ENCODE measurements around the gene PSMG4. TPM values are rescaled to one million over a fixed set of nuclear protein-coding genes. Genes with fewer than 3 reads are reported as not detected.

Gene PSMG4
- total RNA-seq, 2 donors from 2014 or later, result 21.8 to 29.1 TPM

- Mint-ChIP-seq H3K36me3 (ENCODE audit: insufficient read depth in 2 of 2) (no peaks in the 10 kb centered on the region), H3K27me3 (ENCODE audit: low read depth) (no peaks in the 10 kb centered on the region), H3K4me1 (ENCODE audit: low read depth) (no peaks in the 10 kb centered on the region), H3K4me3 (no peak overlapping the region), H3K27ac (no peak overlapping the region), H3K9me3 (no peaks in the 10 kb centered on the region)
- no peak for ATAC-seq (replicated peaks in 1 of 2)
- no peak for DNase-seq
Measured at GRCh38 chr6:3293271-3294155, 34.8 kb downstream of the PSMG4 start.

GRCh38 chr6:3294396-3294795 lies 35.6 kb downstream of the PSMG4 start:
- no peak for ATAC-seq (replicated peaks in 1 of 2)
- DNase-seq, result no peak
- no peaks in the 10 kb centered on the region for H3K9me3 Mint-ChIP-seq
- no peak overlapping the region for H3K4me3 Mint-ChIP-seq
- no peaks in the 10 kb centered on the region for H3K36me3 Mint-ChIP-seq (ENCODE audit: insufficient read depth in 2 of 2)
- H3K27me3 Mint-ChIP-seq (ENCODE audit: low read depth), result no peaks in the 10 kb centered on the region
- no peak overlapping the region for H3K27ac Mint-ChIP-seq
- H3K4me1 Mint-ChIP-seq (ENCODE audit: low read depth), result no peaks in the 10 kb centered on the region

- H3K9me3 Mint-ChIP-seq, result no peaks in the 10 kb centered on the region
- H3K4me3 Mint-ChIP-seq, result no peak overlapping the region
- ATAC-seq (replicated peaks in 1 of 2) (no peak), DNase-seq (no peak)
- no peaks in the 10 kb centered on the region for H3K4me1 Mint-ChIP-seq (ENCODE audit: low read depth)
- no peaks in the 10 kb centered on the region for H3K27me3 Mint-ChIP-seq (ENCODE audit: low read depth)
- H3K27ac Mint-ChIP-seq, result no peak overlapping the region
- H3K36me3 Mint-ChIP-seq (ENCODE audit: insufficient read depth in 2 of 2), result no peaks in the 10 kb centered on the region
Measured at GRCh38 chr6:3294921-3295871, 36.4 kb downstream of the PSMG4 start.

GRCh38 chr6:3296078-3296477 lies 37.3 kb downstream of the PSMG4 start:
- ATAC-seq (replicated peaks in 1 of 2) (no peak), DNase-seq (no peak)
- H3K36me3 Mint-ChIP-seq (ENCODE audit: insufficient read depth in 2 of 2), result no peaks in the 10 kb centered on the region
- H3K27me3 Mint-ChIP-seq (ENCODE audit: low read depth), result no peaks in the 10 kb centered on the region
- H3K4me1 Mint-ChIP-seq (ENCODE audit: low read depth), result no peaks in the 10 kb centered on the region
- H3K9me3 Mint-ChIP-seq, result no peaks in the 10 kb centered on the region
- H3K4me3 Mint-ChIP-seq, result no peak overlapping the region
- no peak overlapping the region for H3K27ac Mint-ChIP-seq

GRCh38 chr6:3296537-3296936 lies 37.8 kb downstream of the PSMG4 start:
- H3K27ac Mint-ChIP-seq, result no peak overlapping the region
- no peak overlapping the region for H3K4me3 Mint-ChIP-seq
- ATAC-seq (replicated peaks in 1 of 2) (no peak), DNase-seq (no peak)
- H3K4me1 Mint-ChIP-seq (ENCODE audit: low read depth), result no peaks in the 10 kb centered on the region
- H3K27me3 Mint-ChIP-seq (ENCODE audit: low read depth), result no peaks in the 10 kb centered on the region
- H3K36me3 Mint-ChIP-seq (ENCODE audit: insufficient read depth in 2 of 2), result no peaks in the 10 kb centered on the region
- no peaks in the 10 kb centered on the region for H3K9me3 Mint-ChIP-seq

- Mint-ChIP-seq H3K4me1 (ENCODE audit: low read depth) (no peaks in the 10 kb centered on the region), H3K4me3 (no peak overlapping the region), H3K27me3 (ENCODE audit: low read depth) (no peaks in the 10 kb centered on the region), H3K27ac (no peak overlapping the region), H3K9me3 (no peaks in the 10 kb centered on the region), H3K36me3 (ENCODE audit: insufficient read depth in 2 of 2) (no peaks in the 10 kb centered on the region)
- no peak for ATAC-seq (replicated peaks in 1 of 2)
- DNase-seq, result no peak
Measured at GRCh38 chr6:3297006-3297405, 38.3 kb downstream of the PSMG4 start.

GRCh38 chr6:3297909-3298308 lies 39.2 kb downstream of the PSMG4 start:
- no peak overlapping the region for H3K4me3 Mint-ChIP-seq
- H3K36me3 Mint-ChIP-seq (ENCODE audit: insufficient read depth in 2 of 2), result no peaks in the 10 kb centered on the region
- DNase-seq (no peak), ATAC-seq (replicated peaks in 1 of 2) (no peak)
- no peaks in the 10 kb centered on the region for H3K27me3 Mint-ChIP-seq (ENCODE audit: low read depth)
- no peaks in the 10 kb centered on the region for H3K4me1 Mint-ChIP-seq (ENCODE audit: low read depth)
- no peaks in the 10 kb centered on the region for H3K9me3 Mint-ChIP-seq
- no peak overlapping the region for H3K27ac Mint-ChIP-seq

GRCh38 chr6:3299221-3299620 lies 40.5 kb downstream of the PSMG4 start:
- Mint-ChIP-seq H3K4me1 (ENCODE audit: low read depth) (no peaks in the 10 kb centered on the region), H3K4me3 (no peak overlapping the region), H3K9me3 (no peaks in the 10 kb centered on the region), H3K27ac (no peak overlapping the region), H3K27me3 (ENCODE audit: low read depth) (no peaks in the 10 kb centered on the region), H3K36me3 (ENCODE audit: insufficient read depth in 2 of 2) (no peaks in the 10 kb centered on the region)
- ATAC-seq (replicated peaks in 1 of 2) (no peak), DNase-seq (no peak)

- no peaks in the 10 kb centered on the region for H3K9me3 Mint-ChIP-seq
- H3K4me3 Mint-ChIP-seq, result no peak overlapping the region
- DNase-seq, result no peak
- no peaks in the 10 kb centered on the region for H3K27me3 Mint-ChIP-seq (ENCODE audit: low read depth)
- no peak overlapping the region for H3K27ac Mint-ChIP-seq
- H3K4me1 Mint-ChIP-seq (ENCODE audit: low read depth), result no peaks in the 10 kb centered on the region
- H3K36me3 Mint-ChIP-seq (ENCODE audit: insufficient read depth in 2 of 2), result no peaks in the 10 kb centered on the region
- no peak for ATAC-seq (replicated peaks in 1 of 2)
Measured at GRCh38 chr6:3301506-3301905, 42.8 kb downstream of the PSMG4 start.

GRCh38 chr6:3303795-3304411 lies 45.2 kb downstream of the PSMG4 start:
- no peaks in the 10 kb centered on the region for H3K9me3 Mint-ChIP-seq
- H3K4me1 Mint-ChIP-seq (ENCODE audit: low read depth), result no peaks in the 10 kb centered on the region
- no peak for DNase-seq
- no peak overlapping the region for H3K4me3 Mint-ChIP-seq
- no peak overlapping the region for H3K27ac Mint-ChIP-seq
- H3K27me3 Mint-ChIP-seq (ENCODE audit: low read depth), result no peaks in the 10 kb centered on the region
- H3K36me3 Mint-ChIP-seq (ENCODE audit: insufficient read depth in 2 of 2), result no peaks in the 10 kb centered on the region
- no peak for ATAC-seq (replicated peaks in 1 of 2)

- no peak overlapping the region for H3K4me3 Mint-ChIP-seq
- no peaks in the 10 kb centered on the region for H3K9me3 Mint-ChIP-seq
- no peaks in the 10 kb centered on the region for H3K36me3 Mint-ChIP-seq (ENCODE audit: insufficient read depth in 2 of 2)
- no peaks in the 10 kb centered on the region for H3K4me1 Mint-ChIP-seq (ENCODE audit: low read depth)
- DNase-seq, result no peak
- no peak overlapping the region for H3K27ac Mint-ChIP-seq
- ATAC-seq (replicated peaks in 1 of 2), result no peak
- no peaks in the 10 kb centered on the region for H3K27me3 Mint-ChIP-seq (ENCODE audit: low read depth)
Measured at GRCh38 chr6:3304500-3305215, 45.9 kb downstream of the PSMG4 start.

- H3K4me1 Mint-ChIP-seq (ENCODE audit: low read depth), result no peaks in the 10 kb centered on the region
- no peaks in the 10 kb centered on the region for H3K36me3 Mint-ChIP-seq (ENCODE audit: insufficient read depth in 2 of 2)
- DNase-seq (no peak), ATAC-seq (replicated peaks in 1 of 2) (no peak)
- no peak overlapping the region for H3K4me3 Mint-ChIP-seq
- no peak overlapping the region for H3K27ac Mint-ChIP-seq
- H3K9me3 Mint-ChIP-seq, result no peaks in the 10 kb centered on the region
- H3K27me3 Mint-ChIP-seq (ENCODE audit: low read depth), result no peaks in the 10 kb centered on the region
Measured at GRCh38 chr6:3305216-3305565, 46.4 kb downstream of the PSMG4 start.

GRCh38 chr6:3305831-3306230 lies 47.1 kb downstream of the PSMG4 start:
- H3K4me3 Mint-ChIP-seq, result no peak overlapping the region
- no peak overlapping the region for H3K27ac Mint-ChIP-seq
- no peaks in the 10 kb centered on the region for H3K27me3 Mint-ChIP-seq (ENCODE audit: low read depth)
- ATAC-seq (replicated peaks in 1 of 2) (no peak), DNase-seq (no peak)
- H3K36me3 Mint-ChIP-seq (ENCODE audit: insufficient read depth in 2 of 2), result no peaks in the 10 kb centered on the region
- H3K4me1 Mint-ChIP-seq (ENCODE audit: low read depth), result no peaks in the 10 kb centered on the region
- no peaks in the 10 kb centered on the region for H3K9me3 Mint-ChIP-seq

All from activated T-cell treated with anti-CD3 and anti-CD28 coated beads, Interleukin-2, amount 50 U/mL, for 72 hours (primary cell).